Astrocyte of the hippocampus (primary cell): ENCODE data around the gene SHISA9.
"Not testable (repeated sequence)": the region's sequence is repeated elsewhere in the genome, so short reads cannot be mapped to it uniquely, and the experiment has no call there.

ENCODE experiments used
- DNase-seq: peaks from one replicate; pipeline ENCODE4 v3.0.0; 2011; ENCODE audit warnings: low read depth, low spot score

The SHISA9 gene

DNA sequence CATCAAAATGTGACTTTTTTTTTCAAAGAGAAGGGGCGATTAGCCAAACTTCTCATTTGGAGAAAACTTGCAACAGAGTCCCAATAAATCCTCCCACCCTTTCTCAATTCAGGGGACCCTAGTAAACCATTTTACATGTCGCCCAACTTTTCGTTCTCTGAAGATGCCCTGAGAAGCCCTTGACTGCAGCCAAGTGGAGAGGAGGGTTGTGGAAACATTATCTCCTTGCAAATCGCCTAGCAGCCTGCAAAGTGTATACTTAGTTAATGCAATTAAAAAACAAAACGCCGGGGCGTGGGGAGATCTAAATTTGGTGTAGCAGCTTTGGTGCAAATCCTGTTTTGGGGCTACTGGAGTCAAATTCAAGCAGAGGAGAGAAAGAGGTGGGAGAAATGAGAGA, 1.2 kb upstream of the SHISA9 start:
- no peak for DNase-seq

DNA sequence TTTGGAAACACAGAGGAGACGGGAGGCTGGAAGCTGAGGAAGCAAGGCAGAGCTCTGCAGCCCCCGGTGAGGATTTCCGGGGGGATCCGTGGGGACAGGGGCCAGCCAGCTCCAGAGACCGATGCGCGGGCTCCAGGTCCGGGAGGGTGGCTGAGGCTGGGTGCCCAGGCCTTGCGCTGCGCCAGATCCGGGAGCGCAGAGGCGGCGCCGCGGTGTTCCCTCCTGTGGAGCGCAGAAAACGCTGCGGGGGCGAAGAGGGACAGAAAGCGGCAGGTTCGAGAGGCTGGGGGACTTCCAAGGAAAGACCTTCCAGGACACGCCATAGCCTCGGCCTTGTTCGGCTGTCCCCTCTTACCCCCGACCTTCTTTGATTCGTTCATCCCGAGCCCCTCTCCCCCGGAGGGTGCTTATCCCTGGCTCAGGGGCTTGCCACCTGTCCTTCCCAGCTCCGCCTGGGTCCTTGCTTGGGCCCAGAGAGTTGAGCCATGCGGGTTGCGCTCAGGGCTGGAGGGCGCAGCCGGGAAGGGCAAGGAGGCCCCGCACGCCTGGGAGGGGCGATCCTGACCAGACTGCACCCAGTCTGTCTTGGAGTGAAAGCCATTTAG, 697 bp upstream of the SHISA9 start:
- peak; percentile 4 for DNase-seq

DNA sequence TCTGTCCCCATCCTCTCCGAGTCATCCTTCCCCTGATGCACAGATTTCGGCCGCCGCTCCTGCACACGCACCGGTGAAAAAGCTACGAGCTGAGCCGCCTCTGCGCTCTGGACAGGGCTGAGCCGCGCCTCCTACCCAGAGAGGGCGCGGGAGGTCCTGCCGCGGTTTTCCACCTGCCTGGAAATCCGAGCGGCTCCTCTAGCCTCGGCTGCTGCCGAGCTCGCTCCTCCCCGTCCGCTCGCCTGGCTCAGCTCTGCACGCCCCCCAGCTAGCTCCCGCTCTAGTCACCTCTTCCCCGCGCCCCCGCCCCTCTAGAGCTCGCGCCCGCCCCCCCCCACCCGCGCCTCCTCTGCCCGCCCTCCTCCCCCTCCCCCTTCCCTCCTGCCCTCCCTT, 198 bp upstream of the SHISA9 start:
- DNase-seq = peak; percentile 32

DNA sequence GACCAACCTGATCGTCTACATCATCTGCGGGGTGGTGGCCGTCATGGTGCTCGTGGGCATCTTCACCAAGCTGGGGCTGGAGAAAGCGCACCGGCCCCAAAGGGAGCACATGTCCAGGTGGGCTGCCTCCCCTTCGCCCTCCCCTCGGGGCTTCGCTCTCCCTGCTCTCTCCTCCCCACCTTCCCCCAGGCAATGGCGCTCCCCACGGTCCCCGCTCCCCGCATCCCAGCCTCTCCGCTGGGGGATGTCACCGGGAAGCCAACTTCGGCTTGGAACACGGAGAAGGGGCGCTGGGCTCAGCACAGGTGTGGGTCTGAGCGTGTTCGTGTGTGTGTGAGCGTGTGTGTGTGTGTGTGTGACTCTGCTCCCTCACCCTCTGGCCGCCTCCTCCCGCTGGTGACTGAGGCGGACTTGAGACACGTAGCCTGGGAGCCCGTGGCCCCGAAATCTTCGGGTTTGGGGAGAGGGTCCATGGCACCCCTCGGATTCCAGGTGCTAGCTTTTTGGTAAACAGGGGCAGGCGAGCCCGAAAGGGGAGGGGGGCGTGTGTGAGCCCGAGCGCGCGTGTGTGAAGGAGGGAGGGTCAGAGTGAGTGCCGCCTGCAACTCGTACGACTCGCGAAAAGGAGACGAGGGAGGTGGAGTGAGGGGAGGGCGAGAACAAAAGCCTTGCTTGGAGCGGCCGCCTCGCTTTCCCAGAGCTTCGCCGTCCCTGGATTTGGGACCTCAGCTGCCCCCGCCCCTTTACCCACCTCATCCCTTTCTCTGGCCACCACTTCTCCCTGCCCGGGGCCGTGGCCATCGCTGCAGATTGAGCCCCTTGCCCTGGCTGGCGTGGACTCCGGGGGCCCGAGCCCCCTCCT, 1.3 kb downstream of the SHISA9 start:
- peak; percentile 11 for DNase-seq

DNA sequence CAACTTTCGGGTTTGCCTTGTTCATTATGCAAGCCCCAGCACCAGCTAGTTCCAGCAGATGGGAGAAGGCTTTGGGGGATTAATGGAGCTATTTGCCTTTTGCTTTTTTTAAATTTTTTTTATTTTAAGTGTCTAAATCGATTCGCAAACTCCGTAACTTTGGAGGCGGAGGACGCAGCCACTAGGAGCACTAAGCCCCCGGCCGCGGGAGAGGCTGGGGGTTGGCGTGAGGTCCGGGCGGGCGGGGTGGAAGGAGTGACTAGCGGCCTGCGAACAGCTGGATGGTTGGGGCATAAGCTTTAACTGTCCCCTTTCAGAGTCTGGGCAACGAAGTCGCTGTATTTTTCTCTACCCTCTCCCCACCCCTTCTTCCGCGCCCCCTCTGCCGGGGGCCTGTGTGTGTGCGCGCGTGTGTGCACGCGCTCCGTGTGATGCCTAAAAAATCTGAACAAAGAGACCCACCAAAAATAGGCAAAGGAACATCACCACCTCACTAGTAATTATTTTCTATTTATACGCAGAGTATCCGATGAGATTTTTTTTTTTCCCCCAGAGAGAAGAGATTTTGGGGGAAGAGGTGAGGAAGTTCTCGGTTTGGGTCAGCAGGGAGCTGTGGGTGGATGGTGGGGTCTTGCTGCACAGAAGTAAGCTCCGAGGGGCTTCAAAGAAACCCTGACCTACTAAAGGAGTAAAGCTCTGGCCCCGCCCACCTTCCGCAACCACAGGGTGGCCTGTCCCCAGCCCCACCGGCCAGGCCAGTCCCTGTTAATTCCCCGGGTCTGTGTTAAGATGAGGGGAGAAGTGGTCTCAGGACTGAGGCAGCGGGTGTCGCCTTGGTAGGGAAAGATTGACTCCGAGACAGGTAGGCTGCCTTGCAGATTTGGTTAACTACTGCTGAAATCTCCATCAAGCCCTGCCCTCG, 2.3 kb downstream of the SHISA9 start:
- DNase-seq = peak; percentile 4

DNA sequence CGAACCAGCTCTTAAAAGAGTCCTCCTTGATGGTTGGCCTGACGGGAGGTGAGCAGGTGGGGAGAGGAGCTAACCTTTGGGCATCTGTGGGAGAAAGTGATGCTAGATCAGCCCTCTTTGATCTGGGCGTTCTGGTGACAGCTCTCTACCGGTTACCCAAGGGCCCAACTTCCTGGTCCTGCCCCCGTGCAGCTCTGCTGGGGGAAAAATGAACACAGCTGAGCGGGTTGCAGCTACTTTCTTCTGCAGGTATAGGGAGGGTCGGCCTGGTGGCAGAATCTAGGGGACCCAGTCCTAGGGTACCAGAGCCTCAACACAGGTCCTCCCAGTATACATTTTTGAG, 2.9 kb downstream of the SHISA9 start:
- DNase-seq = no peak

DNA sequence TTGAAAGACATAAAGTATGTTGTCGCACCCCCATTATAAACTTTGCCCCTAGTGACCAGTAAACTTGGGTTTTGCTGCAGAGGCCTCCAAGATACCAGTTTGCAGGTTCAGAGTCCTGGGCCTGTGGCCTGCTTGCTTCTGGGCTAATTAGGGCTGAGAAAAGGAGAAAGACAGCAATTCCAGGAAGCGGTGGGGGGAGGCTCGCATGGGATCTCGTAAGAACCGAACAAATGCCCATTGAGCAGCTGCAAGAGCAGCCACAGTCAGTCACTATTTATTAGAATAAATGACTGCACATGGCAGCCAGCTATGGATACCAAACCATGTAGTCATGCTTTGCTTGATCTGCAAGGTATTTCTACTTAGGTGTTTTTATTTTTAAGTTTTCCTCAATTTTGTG, 4.9 kb downstream of the SHISA9 start:
- no peak for DNase-seq

DNA sequence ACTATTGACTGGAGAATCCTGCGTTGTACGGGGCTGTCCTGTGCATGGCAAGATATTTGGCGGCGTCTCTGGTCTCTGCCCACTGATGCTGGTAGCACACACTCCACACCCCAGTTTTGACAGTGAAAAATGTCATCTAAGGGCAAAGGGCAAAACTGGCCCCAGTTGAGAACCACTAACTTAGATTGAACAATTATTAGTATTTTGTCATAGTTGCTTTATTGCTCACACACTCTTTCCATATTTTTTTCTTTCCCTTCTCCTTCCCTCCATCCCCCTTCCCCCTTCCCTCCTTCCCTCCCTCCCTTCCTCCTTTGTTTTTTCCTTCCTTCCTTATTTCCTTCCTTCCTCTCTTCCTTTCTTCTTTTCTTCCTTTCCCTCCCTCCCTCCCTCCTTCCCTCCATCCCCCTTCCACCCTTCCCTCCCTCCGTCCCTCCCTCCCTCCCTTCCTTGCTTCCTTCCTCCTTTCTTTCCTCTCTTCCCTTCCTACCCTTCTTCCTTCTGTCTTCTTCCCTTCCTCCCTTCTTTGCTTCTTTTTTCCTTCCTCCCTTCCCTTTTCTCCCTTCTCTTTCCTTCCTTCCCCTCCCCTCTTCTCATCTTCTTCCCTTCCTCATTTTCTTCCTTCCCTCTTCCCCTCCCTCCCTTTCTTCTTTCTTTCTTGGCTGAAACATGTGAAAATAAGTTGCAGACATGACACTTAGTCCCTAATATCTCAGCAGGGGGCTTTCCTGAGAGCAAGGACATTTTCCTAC, 5.5 kb downstream of the SHISA9 start:
- no peak for DNase-seq

DNA sequence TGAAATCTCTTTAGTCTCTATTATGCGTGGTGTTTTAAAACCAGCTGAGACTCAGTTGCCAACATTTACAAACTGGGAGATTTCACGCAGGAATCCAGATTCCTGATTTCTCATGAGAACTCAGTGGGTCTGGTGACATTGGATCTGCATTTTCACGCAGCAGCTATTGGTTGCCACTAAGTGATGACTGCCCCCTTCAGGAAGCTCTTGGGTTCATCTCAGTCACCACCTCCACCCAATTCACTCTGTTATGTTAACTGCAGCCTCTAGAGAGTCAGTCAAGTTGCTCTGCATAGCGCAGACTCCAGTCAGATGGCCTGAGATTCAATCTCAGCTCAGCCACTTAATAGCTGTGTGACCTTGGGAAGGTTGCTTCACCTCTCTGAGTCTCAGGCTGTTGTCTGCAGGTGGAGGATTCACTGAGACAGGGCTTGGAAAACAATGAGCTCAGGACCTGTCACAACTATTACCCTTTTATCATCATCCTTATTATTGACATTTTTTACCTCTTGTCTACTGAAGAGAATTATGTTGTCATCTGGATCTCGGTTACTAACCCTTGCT, 6.4 kb downstream of the SHISA9 start:
- no peak for DNase-seq

DNA sequence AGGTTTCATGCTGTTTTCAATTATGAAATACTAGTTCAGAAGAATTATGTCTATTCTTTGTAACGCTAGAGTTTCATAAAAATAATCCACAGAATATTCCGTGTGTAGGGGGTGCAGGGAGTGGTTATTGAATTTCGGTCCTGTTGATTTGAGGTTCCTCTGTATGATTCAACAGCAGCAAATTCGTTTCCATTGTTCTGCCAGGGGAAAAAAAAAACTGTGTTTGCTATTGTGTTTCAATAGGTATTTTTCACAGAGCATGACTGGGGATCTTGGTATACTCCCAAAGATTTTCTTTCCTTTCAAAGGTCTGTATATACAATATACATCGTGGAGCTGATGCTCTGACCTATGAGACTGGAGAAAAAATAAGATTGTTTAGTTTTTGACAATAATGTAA, 15.8 kb downstream of the SHISA9 start:
- DNase-seq = peak; percentile 17

DNA sequence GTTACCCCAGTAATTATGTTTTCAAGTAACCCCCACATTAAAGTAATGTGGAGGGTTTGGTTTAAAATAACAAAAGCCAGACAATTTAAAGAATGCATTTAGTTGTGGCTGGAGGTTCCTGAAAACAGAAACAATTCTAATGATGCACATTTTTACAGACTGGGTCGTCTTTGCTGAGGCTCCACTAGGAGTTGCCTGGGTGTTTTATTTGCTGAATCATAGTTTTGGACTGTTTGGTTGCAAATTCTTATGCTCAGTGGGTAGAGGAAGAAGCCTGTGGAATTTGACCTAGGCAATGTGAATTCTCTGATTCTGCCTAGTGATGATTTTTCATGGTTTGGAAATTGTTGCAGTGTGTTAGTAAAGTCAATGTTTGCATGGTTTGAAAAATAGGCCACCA, 16.3 kb downstream of the SHISA9 start:
- DNase-seq = peak; percentile 64

DNA sequence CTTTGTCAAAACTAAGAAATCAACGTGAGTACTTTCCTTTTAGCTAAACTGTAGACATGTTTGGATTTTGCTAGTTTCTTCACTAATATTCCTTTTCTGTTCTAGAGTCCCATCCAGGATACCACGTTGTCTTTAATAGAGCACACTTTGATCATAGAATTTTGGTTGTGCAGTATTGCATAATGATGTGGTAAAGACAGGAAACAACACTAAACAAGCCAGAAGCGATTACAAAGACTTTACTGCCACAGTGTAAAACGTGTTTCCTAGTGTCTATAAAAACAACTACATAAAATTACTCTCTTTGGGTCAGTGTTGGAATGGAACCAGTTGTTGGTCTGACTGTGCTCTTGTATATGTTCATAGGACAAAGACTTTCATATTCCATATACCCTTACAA, 19.3 kb downstream of the SHISA9 start:
- no peak for DNase-seq

DNA sequence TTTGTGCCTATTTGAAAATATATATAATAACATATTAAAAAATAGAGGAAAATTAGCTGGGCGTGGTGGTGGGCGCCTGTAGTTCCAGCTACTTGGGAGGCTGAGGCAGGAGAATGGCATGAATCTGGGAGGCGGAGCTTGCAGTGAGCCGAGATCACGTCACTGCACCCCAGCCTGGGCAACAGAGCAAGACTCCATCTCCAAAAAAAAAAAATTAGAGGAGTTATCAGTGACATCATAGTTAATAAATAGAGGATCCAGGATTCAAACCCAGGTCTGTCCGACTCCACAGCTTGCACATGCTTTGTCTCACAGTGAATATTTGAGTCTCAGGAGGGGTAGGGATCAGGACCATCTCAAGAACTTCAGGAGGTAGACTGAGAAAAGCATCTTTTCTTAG, 22.2 kb downstream of the SHISA9 start:
- DNase-seq = not testable (repeated sequence)

DNA sequence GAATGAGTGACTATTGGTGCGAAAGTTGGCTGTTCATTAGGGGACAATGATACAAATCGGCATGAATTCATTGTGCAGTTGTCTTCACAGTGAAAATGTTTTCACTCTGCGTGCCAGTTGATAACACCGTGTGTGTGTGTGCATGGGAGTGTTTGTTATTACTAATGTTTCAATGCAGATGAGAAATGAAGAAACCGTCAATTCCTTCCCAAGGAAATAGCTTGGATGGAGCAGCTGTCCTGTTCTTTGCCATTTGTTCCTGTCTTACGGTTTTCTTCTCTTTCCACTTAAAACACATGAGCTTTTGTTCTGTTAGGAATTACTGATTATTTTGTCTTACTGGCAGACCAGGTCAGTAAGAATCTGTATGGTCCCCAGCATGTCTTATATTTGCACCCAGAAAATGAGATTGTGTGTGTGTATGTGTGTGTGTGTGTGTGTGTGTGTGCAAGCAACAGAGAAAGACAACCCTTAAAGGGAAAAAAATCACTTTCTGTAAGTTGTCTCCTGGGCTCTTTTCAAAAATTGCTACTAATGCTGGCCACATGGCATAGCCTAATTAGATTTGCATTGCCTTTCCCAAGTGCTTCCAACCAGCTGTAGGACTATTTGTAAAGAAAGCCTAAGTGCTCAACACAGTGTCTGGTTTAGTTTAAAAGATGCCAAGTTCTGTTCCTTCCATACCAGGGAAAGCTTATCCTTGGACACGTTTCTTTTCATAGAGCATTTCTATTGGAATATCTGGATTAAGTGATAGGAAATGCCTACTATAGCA, 23.8 kb downstream of the SHISA9 start:
- DNase-seq = no peak

DNA sequence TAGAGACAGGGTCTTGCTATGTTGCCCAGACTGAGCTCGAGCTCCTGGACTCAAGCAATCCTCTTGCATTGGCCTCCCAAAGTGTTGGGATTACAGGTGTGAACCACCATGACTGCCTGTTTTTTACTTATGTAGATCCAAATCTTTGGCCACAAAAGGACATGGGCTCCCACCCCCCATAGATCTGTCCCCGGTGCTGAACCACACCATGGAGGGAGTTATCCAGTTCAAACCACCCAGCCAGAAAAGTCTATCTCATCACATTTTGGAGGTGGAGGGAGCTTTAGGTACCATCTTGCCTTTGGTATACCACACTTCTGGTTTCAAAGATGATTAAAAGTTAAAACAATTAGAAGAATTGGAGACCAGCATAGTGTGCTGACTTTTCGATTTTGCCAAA, 26.2 kb downstream of the SHISA9 start:
- no peak for DNase-seq

DNA sequence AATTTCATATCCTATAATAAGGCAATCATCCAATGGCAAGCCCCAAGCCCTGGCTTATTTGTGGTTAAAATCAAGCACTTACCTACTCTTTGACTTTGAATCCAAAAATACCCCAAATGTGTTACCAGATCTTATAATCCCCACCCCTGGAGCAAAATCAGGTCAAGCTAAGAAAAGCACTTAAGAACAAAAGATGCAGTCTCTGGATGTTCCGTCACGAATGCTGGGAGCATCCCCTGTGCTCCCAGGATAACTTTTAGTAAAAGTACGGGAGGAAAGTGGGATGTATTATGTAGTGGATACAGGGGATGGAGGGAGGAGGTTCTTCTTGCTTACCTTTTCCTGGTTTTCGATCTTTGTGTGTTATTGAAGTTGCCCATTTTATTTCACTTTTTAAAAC, 29.5 kb downstream of the SHISA9 start:
- no peak for DNase-seq

DNA sequence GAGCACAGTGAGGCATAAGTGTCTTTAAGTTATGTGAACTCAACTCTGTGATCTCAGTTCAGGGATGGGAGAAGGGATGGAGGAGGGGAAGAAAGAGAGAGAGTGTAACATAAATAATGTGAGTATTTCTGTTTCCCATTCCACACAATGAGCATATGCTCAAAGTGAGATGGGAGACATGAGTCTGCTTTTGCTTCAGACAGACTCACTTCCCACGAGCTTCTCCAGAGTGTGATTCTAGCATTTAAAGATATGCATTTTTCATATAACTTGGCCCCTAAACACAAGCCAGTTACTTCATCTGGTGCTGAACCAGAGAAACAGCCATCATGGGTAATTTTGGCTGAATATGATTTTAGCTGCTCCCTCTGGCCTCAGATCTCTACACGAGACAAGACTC, 35.0 kb downstream of the SHISA9 start:
- no peak for DNase-seq

DNA sequence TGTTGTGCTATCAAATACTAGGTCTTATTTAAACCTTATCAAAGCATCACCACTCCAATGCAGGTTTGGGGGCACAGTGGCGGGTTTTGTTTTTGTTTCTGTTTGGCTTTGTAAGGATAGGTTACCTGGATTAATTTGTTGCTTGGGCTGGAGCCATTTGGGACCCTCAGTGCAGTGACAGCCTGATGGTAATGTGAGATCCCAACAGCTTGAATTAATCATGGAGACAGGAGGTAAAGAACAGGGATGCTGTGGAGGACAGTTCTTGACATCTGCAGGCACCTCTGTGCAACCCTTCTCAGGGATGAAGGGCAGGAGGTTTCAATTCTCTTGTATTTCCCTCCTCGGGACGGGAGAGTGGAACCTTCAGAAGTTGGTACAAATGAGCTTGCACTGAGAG, 40.5 kb downstream of the SHISA9 start:
- no peak for DNase-seq

DNA sequence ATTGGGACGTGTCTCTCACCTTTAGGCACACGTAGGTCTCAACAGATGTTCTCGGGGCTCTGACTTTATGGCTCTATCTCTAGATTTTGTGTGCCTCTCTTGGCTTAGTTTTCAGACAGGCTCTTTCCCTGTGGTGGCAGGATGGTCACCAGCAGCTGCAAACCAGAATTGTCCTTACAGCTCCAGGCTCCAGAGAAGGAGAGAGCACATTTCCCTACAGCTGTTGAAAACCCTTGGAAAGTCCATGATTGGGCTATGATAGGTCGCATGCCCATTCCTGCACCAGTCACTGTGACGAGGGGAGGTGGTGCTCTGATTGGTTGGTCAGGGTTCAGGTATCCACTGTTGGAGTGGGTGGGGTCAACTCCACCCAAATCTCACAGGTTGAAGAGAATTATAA, 41.5 kb downstream of the SHISA9 start:
- DNase-seq = no peak

DNA sequence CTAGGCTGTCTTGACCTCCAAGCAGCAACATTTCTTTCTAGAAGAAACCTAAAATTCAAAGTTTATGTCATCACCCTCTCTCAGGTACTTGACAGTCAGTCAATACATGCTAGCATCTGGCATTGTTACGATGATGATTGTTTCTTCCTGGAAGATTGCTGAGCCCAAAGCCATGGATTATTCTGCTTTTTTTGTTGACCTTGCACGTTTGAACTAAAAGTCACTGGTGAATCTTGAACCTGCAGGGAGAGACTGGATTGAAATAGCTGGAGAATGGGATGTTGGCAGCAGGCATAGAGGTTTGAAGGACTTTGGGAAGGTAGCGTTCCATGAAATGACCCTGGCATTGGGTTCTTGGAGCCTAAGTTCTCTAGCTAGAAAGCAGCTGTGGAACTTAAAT, 42.9 kb downstream of the SHISA9 start:
- DNase-seq = no peak

DNA sequence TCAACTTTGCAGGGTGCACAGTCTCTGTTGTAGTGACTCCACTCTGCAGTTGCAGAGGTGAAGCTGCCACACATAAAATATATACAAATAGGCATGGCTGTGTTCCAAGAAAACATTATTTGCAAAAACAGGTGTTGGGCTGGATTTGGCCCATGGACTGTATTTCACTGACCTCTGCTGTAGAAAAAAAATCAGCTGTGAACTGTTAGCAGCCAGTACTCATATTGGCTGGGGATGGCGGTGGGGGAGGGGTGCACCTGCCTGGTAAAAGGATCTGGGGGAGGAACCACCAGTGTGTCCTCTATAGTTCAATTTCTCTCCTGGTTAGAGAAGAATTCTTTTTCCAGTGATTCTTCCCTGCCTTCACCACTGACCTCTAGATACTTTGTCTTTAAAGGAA, 50.0 kb downstream of the SHISA9 start:
- DNase-seq = no peak
